Measurements from ENCODE around the gene PRKCH.

The PRKCH gene

DNA sequence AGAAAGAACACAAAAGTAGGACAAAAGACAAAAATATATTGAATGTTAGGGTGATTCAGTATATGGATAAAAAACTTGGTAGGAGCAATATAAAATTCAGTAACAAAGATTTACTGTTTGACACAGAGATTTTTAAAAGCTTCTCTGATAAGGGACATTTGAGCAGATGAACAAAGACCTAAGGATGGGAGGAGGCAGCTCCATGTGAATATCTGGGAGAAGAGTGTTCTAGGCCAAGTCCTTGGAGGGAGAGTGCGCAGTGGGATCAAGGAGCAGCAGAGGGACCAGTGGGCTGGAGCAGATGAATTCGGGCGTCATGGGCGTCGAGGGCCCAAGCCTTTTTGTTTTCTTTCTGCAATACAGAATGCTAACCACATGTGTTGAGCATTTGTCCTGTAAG lies 174.4 kb downstream of the PRKCH start:
- H3K36me3 Mint-ChIP-seq (ENCODE audit: low read depth), result peaks cover 28% of the 10 kb centered on the region

DNA sequence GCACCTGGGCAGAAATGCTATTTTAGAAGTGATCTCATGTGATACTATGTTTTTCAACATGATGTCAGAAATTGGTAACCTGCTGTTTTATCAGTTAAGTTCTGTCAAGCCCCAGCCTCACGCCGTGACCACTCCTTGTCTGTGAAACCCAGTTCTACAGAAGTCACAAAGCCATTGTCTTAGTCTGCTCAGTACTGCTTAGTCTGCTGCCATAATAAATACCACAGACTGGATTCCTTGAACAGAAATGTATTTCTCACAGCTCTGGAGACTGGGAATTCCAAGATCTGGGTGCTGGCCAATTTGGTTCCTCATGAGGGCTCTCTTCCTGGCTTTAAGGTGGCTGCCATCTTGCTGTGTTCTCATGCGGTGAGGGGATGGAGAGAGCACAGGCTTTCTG lies 176.9 kb downstream of the PRKCH start:
- H3K36me3 Mint-ChIP-seq (ENCODE audit: low read depth), result peaks cover 43% of the 10 kb centered on the region
- no peaks in the 10 kb centered on the region for H3K27me3 Mint-ChIP-seq
- no peak overlapping the region for H3K4me3 Mint-ChIP-seq
- H3K27ac Mint-ChIP-seq, result peak overlapping the region; percentile 99
- peaks cover 87% of the 10 kb centered on the region for H3K4me1 Mint-ChIP-seq (ENCODE audit: low read depth)
- no peaks in the 10 kb centered on the region for H3K9me3 Mint-ChIP-seq

More for the DNA sequence above, 174.4 kb downstream of the PRKCH start:
- H3K9me3 Mint-ChIP-seq, result no peaks in the 10 kb centered on the region
- H3K27ac Mint-ChIP-seq, result peak overlapping the region; percentile 79
- H3K4me1 Mint-ChIP-seq (ENCODE audit: low read depth), result peaks cover 62% of the 10 kb centered on the region
- no peaks in the 10 kb centered on the region for H3K27me3 Mint-ChIP-seq
- H3K4me3 Mint-ChIP-seq, result no peak overlapping the region

DNA sequence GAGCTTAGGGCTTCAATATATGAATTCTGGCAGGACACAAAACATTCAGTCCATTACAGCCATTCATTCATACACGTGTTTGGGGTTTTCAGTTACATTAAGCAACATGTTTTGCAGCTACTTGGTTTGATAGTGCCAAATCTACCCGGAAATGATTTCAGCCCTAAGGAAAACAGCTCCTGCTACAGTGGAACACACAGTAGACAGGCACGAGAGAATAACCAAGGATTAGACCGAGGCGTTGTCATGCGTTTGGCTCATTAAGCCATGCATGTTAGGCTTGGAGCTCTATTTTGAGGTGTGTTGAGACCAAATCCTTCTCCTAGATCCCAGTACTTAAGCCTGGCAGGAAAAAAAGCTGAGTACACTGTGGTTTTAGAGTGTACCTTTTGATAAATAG lies 177.4 kb downstream of the PRKCH start:
- Mint-ChIP-seq H3K27me3 (no peaks in the 10 kb centered on the region), H3K4me3 (no peak overlapping the region), H3K9me3 (no peaks in the 10 kb centered on the region), H3K36me3 (ENCODE audit: low read depth) (peaks cover 48% of the 10 kb centered on the region), H3K4me1 (ENCODE audit: low read depth) (peaks cover 92% of the 10 kb centered on the region), H3K27ac (peak overlapping the region; percentile 99)

GRCh38 chr14:61499991-61500390 lies 178.6 kb downstream of the PRKCH start:
- peak overlapping the region; percentile 99 for H3K27ac Mint-ChIP-seq
- peaks cover 4% of the 10 kb centered on the region for H3K9me3 Mint-ChIP-seq
- no peaks in the 10 kb centered on the region for H3K27me3 Mint-ChIP-seq
- peaks cover 55% of the 10 kb centered on the region for H3K36me3 Mint-ChIP-seq (ENCODE audit: low read depth)
- no peak overlapping the region for H3K4me3 Mint-ChIP-seq
- peaks cover 100% of the 10 kb centered on the region for H3K4me1 Mint-ChIP-seq (ENCODE audit: low read depth)

GRCh38 chr14:61501714-61502458 lies 180.5 kb downstream of the PRKCH start:
- H3K36me3 Mint-ChIP-seq (ENCODE audit: low read depth), result peaks cover 72% of the 10 kb centered on the region
- peaks cover 100% of the 10 kb centered on the region for H3K4me1 Mint-ChIP-seq (ENCODE audit: low read depth)
- peak overlapping the region; percentile 99 for H3K27ac Mint-ChIP-seq
- peak overlapping the region; percentile 77 for H3K4me3 Mint-ChIP-seq
- no peaks in the 10 kb centered on the region for H3K27me3 Mint-ChIP-seq
- peaks cover 5% of the 10 kb centered on the region for H3K9me3 Mint-ChIP-seq

GRCh38 chr14:61502459-61503093 lies 181.2 kb downstream of the PRKCH start:
- H3K4me3 Mint-ChIP-seq, result peak overlapping the region; percentile 77
- peaks cover 5% of the 10 kb centered on the region for H3K9me3 Mint-ChIP-seq
- H3K27ac Mint-ChIP-seq, result peak overlapping the region; percentile 99
- peaks cover 79% of the 10 kb centered on the region for H3K36me3 Mint-ChIP-seq (ENCODE audit: low read depth)
- peaks cover 100% of the 10 kb centered on the region for H3K4me1 Mint-ChIP-seq (ENCODE audit: low read depth)
- no peaks in the 10 kb centered on the region for H3K27me3 Mint-ChIP-seq

- peaks cover 100% of the 10 kb centered on the region for H3K4me1 Mint-ChIP-seq (ENCODE audit: low read depth)
- peak overlapping the region; percentile 99 for H3K27ac Mint-ChIP-seq
- peaks cover 5% of the 10 kb centered on the region for H3K9me3 Mint-ChIP-seq
- no peaks in the 10 kb centered on the region for H3K27me3 Mint-ChIP-seq
- peaks cover 83% of the 10 kb centered on the region for H3K36me3 Mint-ChIP-seq (ENCODE audit: low read depth)
- H3K4me3 Mint-ChIP-seq, result peak overlapping the region; percentile 77
These were observed 181.9 kb downstream of the PRKCH start for GRCh38 chr14:61503167-61503801.

- Mint-ChIP-seq H3K27me3 (no peaks in the 10 kb centered on the region), H3K4me1 (ENCODE audit: low read depth) (peaks cover 100% of the 10 kb centered on the region), H3K9me3 (peaks cover 5% of the 10 kb centered on the region), H3K27ac (peak overlapping the region; percentile 99), H3K4me3 (peak overlapping the region; percentile 69), H3K36me3 (ENCODE audit: low read depth) (peaks cover 83% of the 10 kb centered on the region)
These were observed 183.5 kb downstream of the PRKCH start for GRCh38 chr14:61504901-61505300.

- no peaks in the 10 kb centered on the region for H3K27me3 Mint-ChIP-seq
- peaks cover 5% of the 10 kb centered on the region for H3K9me3 Mint-ChIP-seq
- H3K27ac Mint-ChIP-seq, result peak overlapping the region; percentile 99
- peaks cover 100% of the 10 kb centered on the region for H3K4me1 Mint-ChIP-seq (ENCODE audit: low read depth)
- H3K4me3 Mint-ChIP-seq, result peak overlapping the region; percentile 67
- H3K36me3 Mint-ChIP-seq (ENCODE audit: low read depth), result peaks cover 80% of the 10 kb centered on the region
These were observed 184.7 kb downstream of the PRKCH start for GRCh38 chr14:61505815-61506809.

- H3K4me3 Mint-ChIP-seq, result peak overlapping the region; percentile 29
These were observed 187.1 kb downstream of the PRKCH start for GRCh38 chr14:61508526-61508925.

DNA sequence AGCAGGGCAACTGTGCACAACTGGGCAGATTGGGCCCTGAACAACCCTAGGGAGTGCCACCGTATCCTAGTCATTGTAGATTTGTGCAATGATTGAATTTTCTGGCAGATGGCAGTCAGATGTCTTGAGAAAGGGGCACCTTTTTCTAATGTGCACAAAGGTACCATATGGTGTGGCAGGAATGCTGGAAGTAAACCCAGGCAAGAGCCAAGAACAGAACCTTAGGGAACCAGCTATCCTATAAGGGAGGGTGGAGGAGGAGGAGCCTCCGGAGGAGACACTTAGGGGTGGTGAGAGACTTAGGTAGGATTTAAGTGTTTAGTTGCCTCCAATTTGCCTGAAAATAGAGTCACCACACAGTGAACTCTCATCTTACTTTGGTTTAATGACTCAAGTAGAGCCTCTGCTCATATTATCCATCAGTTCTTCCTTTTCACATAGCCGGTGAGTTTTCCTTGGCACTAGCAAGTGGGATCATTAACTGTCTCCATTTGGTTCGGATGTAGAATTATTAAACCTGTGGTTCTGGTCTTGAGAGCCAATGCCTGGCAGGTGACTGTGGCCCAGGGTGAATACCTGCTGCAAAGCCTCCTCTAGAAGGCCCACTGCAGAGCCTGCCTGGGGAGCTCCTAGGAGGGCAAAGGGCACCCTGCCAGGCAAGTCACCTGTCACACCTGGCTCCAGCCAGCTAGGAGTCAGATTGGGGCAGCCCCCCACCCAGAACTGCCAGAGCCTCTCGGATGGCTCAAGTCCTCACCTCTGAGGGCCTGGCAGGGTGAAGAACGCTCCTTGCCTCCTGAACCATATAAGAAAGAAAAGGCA lies 189.6 kb downstream of the PRKCH start:
- peaks cover 91% of the 10 kb centered on the region for H3K36me3 Mint-ChIP-seq (ENCODE audit: low read depth)

More at GRCh38 chr14:61508526-61508925, 187.1 kb downstream of the PRKCH start:
- Mint-ChIP-seq H3K36me3 (ENCODE audit: low read depth) (peaks cover 88% of the 10 kb centered on the region), H3K4me1 (ENCODE audit: low read depth) (peaks cover 100% of the 10 kb centered on the region), H3K27me3 (no peaks in the 10 kb centered on the region), H3K27ac (peak overlapping the region; percentile 99), H3K9me3 (peaks cover 5% of the 10 kb centered on the region)

GRCh38 chr14:61511558-61511948 lies 190.2 kb downstream of the PRKCH start:
- no peaks in the 10 kb centered on the region for H3K27me3 Mint-ChIP-seq
- peaks cover 99% of the 10 kb centered on the region for H3K4me1 Mint-ChIP-seq (ENCODE audit: low read depth)
- H3K4me3 Mint-ChIP-seq, result peak overlapping the region; percentile 73
- H3K27ac Mint-ChIP-seq, result peak overlapping the region; percentile 99
- H3K9me3 Mint-ChIP-seq, result no peaks in the 10 kb centered on the region
- H3K36me3 Mint-ChIP-seq (ENCODE audit: low read depth), result peaks cover 90% of the 10 kb centered on the region

More for the DNA sequence above, 189.6 kb downstream of the PRKCH start:
- Mint-ChIP-seq H3K27ac (peak overlapping the region; percentile 99), H3K4me1 (ENCODE audit: low read depth) (peaks cover 99% of the 10 kb centered on the region), H3K9me3 (no peaks in the 10 kb centered on the region), H3K27me3 (no peaks in the 10 kb centered on the region), H3K4me3 (peak overlapping the region; percentile 73)

GRCh38 chr14:61512026-61512834 lies 190.9 kb downstream of the PRKCH start:
- peaks cover 99% of the 10 kb centered on the region for H3K4me1 Mint-ChIP-seq (ENCODE audit: low read depth)
- H3K27ac Mint-ChIP-seq, result peak overlapping the region; percentile 99
- H3K27me3 Mint-ChIP-seq, result no peaks in the 10 kb centered on the region
- H3K36me3 Mint-ChIP-seq (ENCODE audit: low read depth), result peaks cover 89% of the 10 kb centered on the region
- peak overlapping the region; percentile 73 for H3K4me3 Mint-ChIP-seq
- H3K9me3 Mint-ChIP-seq, result no peaks in the 10 kb centered on the region
